Ovary (tissue), 9 donors: ENCODE results near the gene TOM1L2. TPM values are rescaled to one million over a fixed set of nuclear protein-coding genes. Genes with fewer than 3 reads are reported as not detected.
A peak's percentile ranks its signal among the peaks of the same experiment; 100 is the strongest.
"Not testable (repeated sequence)": the region's sequence is repeated elsewhere in the genome, so short reads cannot be mapped to it uniquely, and the experiment has no call there.

Experiments
- DNase-seq, 5 donors: peaks; one replicate each; pipeline ENCODE4 v3.0.0-alpha.2; 2019 to 2020
- H3K27ac ChIP-seq, 2 donors: fragments of 200-600 bp; one replicate each; pipeline versions ENCODE4 v1.5.1 to v1.8.0; 2019 to 2022
- H3K27me3 ChIP-seq: fragments of 200-600 bp; one replicate; pipeline ENCODE4 v1.8.0; 2022
- H3K36me3 ChIP-seq: fragments of 200-600 bp; sonication (generic); one replicate; pipeline ENCODE4 v1.5.1; 2019
- H3K4me1 ChIP-seq: one replicate; pipeline ENCODE4 v1.8.1; 2013; ENCODE audit warnings: mild to moderate bottlenecking, moderate library complexity; ENCODE audit not compliant: insufficient read depth
- H3K4me3 ChIP-seq: fragments of 200-600 bp; sonication (generic); one replicate; pipeline ENCODE4 v1.5.1; 2017
- H3K9me3 ChIP-seq, 2 donors: fragments of 200-600 bp in 1 of 2; sonication (generic) in 1 of 2; one replicate each; pipeline versions ENCODE4 v1.5.1 to v1.8.1; 2013 to 2019; ENCODE audit warnings: mild to moderate bottlenecking in 1 of 2, moderate library complexity in 1 of 2
- EP300 ChIP-seq: sonication (generic); formaldehyde crosslinking; IDR thresholded peaks from one replicate; pipeline ENCODE4 v1.6.1; 2017; ENCODE audit warnings: antibody characterized with exemption
- POLR2A ChIP-seq: fragments of 450-650 bp; IDR thresholded peaks from one replicate; pipeline ENCODE4 v1.6.1; 2017; ENCODE audit warnings: antibody characterized with exemption, mild to moderate bottlenecking, moderate library complexity
- WGBS, 3 donors: extraction: QIAGEN DNeasy Blood & Tissue Kit in 1 of 3; methylation state at CpG; one replicate each; pipeline versions ENCODE4 v1.1.5 to v1.1.7; 2013 to 2017; 5-methylcytosine and 5-hydroxymethylcytosine counted together
- intact Hi-C, 4 donors: fragments of 100-400 bp; cut with DNase I; formaldehyde crosslinking; loops; one replicate each; pipeline versions ENCODE4 v1.11.0 to v1.15.1; 2022 to 2023
- polyA plus RNA-seq, 2 donors: library from polyadenylated mRNA; stranded (reverse); fragments of 200-250 nt in 1 of 2; fragments of 350-450 nt in 1 of 2; fragmentation: Illumina TruSeq in 1 of 2; extraction: RNeasy Lipid Tissue Mini Kit (QIAGEN cat#74804) in 1 of 2; gene quantifications; one replicate each; pipeline ENCODE4 v1.2.3, GENCODE V29; 2013 to 2014
- total RNA-seq, 7 donors: library from RNA; depleted of rRNA in 2 of 7; stranded (reverse); fragments of >200 nt in 2 of 7; fragmentation: NEBNext Ultra II Directional in 3 of 7; extraction: Animal tissue kit (Norgen Biotek cat#: 25700) in 3 of 7; gene quantifications; one replicate each; pipeline versions ENCODE4 v1.1.0 to v1.2.4, GENCODE V29; 2016 to 2023
- TF ChIP-seq, protein P1 (sequence below), 3 donors: fragments of 450-650 bp in 2 of 3; fragments of 200-600 bp in 1 of 3; IDR thresholded peaks; one replicate each; pipeline versions ENCODE4 v1.5.1 to v1.8.0; 2016 to 2022; ENCODE audit warnings: antibody characterized with exemption in 3 of 3, mild to moderate bottlenecking in 1 of 3
- donor health status: DM: no; HTN: no; CAD: no; lungs with moderate emphysema.
- donor health status: DM: no; HTN: no; CAD: no.
- donor health status: Bipolar disorder and iron deficiency.
- donor health status: DM: yes; HTN: yes; CAD: no.
- donor health status: DM: no; HTN: no; CAD: no.
- donor health status: DM: yes; HTN: yes; CAD: no.

TOM1L2 gene
- total and polyA plus RNA-seq, 9 donors, result 25.6 to 62.5 (median 45.9) TPM

DNA sequence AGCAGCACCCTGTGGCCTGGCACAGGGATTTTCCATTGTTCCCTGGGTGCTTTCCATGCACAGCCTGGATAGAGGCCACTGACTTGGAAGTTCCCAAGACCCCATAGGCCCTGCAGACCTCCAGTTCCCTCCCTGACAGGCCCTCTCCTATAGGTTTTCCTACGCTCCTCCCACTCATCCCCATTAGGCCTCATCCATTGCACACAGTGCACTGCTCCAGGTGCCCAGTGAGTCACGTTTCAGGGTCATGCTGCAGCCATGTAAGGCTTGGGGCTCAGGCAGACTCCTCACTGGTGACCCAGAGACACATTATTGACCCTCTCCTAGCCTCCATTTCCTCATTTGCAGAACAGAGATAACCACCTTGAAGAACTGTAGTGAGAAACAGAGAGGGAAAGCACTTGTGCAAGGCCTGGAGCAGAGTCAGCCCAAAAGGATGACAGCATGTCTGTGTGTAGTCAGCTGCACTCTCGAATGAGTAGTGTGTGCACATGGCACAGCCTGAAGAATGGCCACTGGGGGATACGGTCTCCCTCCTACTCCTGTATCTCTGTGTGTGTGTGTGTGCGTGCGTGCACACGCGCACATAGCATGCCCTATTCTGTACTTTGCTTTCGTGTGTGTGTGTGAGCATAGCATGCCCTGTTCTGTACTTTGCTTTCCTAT is 27.3 kb upstream of the TOM1L2 start:
- intact Hi-C loops, result no loop called here
- H3K36me3 ChIP-seq, result no peaks in the 10 kb centered on the region
- 79 to 85% (median 82%) methylated on average over 9 of the region's 9 CpGs for WGBS, 3 donors
- no peak overlapping the region for H3K27ac ChIP-seq
- DNase-seq, result no peak
- H3K9me3 ChIP-seq, result no peaks in the 10 kb centered on the region
- H3K4me1 ChIP-seq, result peaks cover 4% of the 10 kb centered on the region
- H3K4me3 ChIP-seq, result no peak overlapping the region
- H3K27me3 ChIP-seq, result no peaks in the 10 kb centered on the region
- TF ChIP-seq, protein P1, sequence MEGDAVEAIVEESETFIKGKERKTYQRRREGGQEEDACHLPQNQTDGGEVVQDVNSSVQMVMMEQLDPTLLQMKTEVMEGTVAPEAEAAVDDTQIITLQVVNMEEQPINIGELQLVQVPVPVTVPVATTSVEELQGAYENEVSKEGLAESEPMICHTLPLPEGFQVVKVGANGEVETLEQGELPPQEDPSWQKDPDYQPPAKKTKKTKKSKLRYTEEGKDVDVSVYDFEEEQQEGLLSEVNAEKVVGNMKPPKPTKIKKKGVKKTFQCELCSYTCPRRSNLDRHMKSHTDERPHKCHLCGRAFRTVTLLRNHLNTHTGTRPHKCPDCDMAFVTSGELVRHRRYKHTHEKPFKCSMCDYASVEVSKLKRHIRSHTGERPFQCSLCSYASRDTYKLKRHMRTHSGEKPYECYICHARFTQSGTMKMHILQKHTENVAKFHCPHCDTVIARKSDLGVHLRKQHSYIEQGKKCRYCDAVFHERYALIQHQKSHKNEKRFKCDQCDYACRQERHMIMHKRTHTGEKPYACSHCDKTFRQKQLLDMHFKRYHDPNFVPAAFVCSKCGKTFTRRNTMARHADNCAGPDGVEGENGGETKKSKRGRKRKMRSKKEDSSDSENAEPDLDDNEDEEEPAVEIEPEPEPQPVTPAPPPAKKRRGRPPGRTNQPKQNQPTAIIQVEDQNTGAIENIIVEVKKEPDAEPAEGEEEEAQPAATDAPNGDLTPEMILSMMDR (IDR thresholded peaks at IDR 0.05), result no peak

- Histone ChIP-seq H3K36me3 (no peaks in the 10 kb centered on the region), H3K4me3 (no peak overlapping the region), H3K9me3 (no peaks in the 10 kb centered on the region), H3K27me3 (no peaks in the 10 kb centered on the region), H3K4me1 (peaks cover 5% of the 10 kb centered on the region), H3K27ac (no peak overlapping the region)
- TF ChIP-seq POLR2A (no peak), EP300 (no peak)
- TF ChIP-seq, protein P1 (IDR thresholded peaks at IDR 0.05), result no peak
- 94 to 96% (median 94%) methylated on average over 8 of the region's 8 CpGs for WGBS, 3 donors
- intact Hi-C loops, result no loop called here
- no peak for DNase-seq
These were observed 26.7 kb upstream of the TOM1L2 start for GRCh38 chr17:17998934-17999333.

- H3K27ac ChIP-seq, H3K27me3 ChIP-seq, H3K4me3 ChIP-seq, H3K9me3 ChIP-seq, H3K4me1 ChIP-seq, DNase-seq, H3K36me3 ChIP-seq, intact Hi-C loops: not testable (repeated sequence)
- 95 to 99% (median 97%) methylated on average over 8 of the region's 8 CpGs for whole genome bisulfite sequencing, 3 donors
These were observed 23.7 kb upstream of the TOM1L2 start for GRCh38 chr17:17995887-17996286.

- no peak overlapping the region for H3K27ac ChIP-seq
- TF ChIP-seq, protein P1 (IDR thresholded peaks at IDR 0.05), result no peak
- TF ChIP-seq POLR2A, result no peak
- no peak for TF ChIP-seq EP300
- whole genome bisulfite sequencing, 3 donors, result 44 to 67% (median 53%) methylated on average over 18 of the region's 18 CpGs
- H3K4me3 ChIP-seq, result no peak overlapping the region
- H3K9me3 ChIP-seq, result no peaks in the 10 kb centered on the region
- no peaks in the 10 kb centered on the region for H3K27me3 ChIP-seq
- H3K36me3 ChIP-seq, result no peaks in the 10 kb centered on the region
- intact Hi-C loops, result no loop called here
- DNase-seq, result peak in 4 of 5 donors; percentile 34 to 62 (median 40)
- H3K4me1 ChIP-seq, result peaks cover 5% of the 10 kb centered on the region
These were observed 22.3 kb upstream of the TOM1L2 start for GRCh38 chr17:17994271-17995069.

DNA sequence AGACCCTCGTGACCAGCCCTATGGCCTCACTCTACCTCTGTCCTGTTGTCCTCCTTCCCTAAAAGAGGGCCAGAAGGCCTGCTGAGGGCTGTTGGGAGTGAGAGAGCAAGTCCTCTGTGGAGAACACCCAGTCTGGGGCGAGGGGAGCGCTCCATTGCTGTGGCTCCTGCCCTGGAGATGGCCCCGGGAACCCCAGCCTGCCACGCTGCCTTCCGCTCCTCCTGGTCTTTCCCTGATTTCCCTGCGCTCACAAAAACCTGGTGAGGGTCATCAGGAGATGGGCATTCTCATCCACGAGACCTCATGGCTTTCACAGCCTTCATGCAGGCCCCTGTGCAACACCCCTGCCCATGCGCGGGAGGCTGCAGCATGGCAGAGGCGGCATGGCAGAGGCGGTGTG is 21.7 kb upstream of the TOM1L2 start:
- H3K9me3 ChIP-seq, result no peaks in the 10 kb centered on the region
- peaks cover 5% of the 10 kb centered on the region for H3K4me1 ChIP-seq
- TF ChIP-seq, protein P1 (IDR thresholded peaks at IDR 0.05), result no peak
- no peak for TF ChIP-seq EP300
- no peak for TF ChIP-seq POLR2A
- H3K27ac ChIP-seq, result peak overlapping the region in 1 of 2 donors; percentile 13
- WGBS, 3 donors, result 95 to 96% (median 95%) methylated on average over 12 of the region's 12 CpGs
- H3K27me3 ChIP-seq, result no peaks in the 10 kb centered on the region
- intact Hi-C loops, result no loop called here
- DNase-seq, result no peak
- H3K36me3 ChIP-seq, result no peaks in the 10 kb centered on the region
- no peak overlapping the region for H3K4me3 ChIP-seq
